Astrocyte (in vitro differentiated cells and primary cell): ENCODE measurements around the gene KLHL26. TPM values are rescaled to one million over a fixed set of nuclear protein-coding genes. Genes with fewer than 3 reads are reported as not detected.
A peak's percentile ranks its signal among the peaks of the same experiment; 100 is the strongest.

ENCODE experiments used
- DNase-seq: peaks from one replicate; pipeline ENCODE4 v3.0.0-alpha.2; 2010; ENCODE audit warnings: low read depth
- FAIRE-seq: peaks from 2 replicates; lab custom pipeline; 2011; peaks lifted over from hg19 to GRCh38; lab: Jason Lieb, UNC
- H2AFZ ChIP-seq: 2 replicates; pipeline ENCODE4 v1.6.0; 2012; ENCODE audit warnings: low read depth, low read length, inconsistent platforms
- H3K27ac ChIP-seq: 2 replicates; pipeline ENCODE4 v1.5.1; 2011; ENCODE audit warnings: low read depth, low read length, inconsistent platforms
- H3K27me3 ChIP-seq: 2 replicates; pipeline ENCODE4 v1.6.0; 2011; ENCODE audit warnings: low read length, inconsistent platforms; ENCODE audit not compliant: insufficient read depth
- H3K36me3 ChIP-seq: 2 replicates; pipeline ENCODE4 v1.5.1; 2011; ENCODE audit warnings: low read length, inconsistent platforms; ENCODE audit not compliant: insufficient read depth
- H3K4me1 ChIP-seq: 2 replicates; pipeline ENCODE4 v1.5.1; 2011; ENCODE audit warnings: low read length, inconsistent platforms; ENCODE audit not compliant: insufficient read depth
- H3K4me2 ChIP-seq: 2 replicates; pipeline ENCODE4 v1.6.0; 2012; ENCODE audit warnings: low read length, inconsistent platforms
- H3K4me3 ChIP-seq: 2 replicates; pipeline ENCODE4 v1.5.1; 2011; ENCODE audit warnings: low read depth, mild to moderate bottlenecking, low read length, inconsistent platforms; ENCODE audit not compliant: insufficient read depth
- H3K79me2 ChIP-seq: 2 replicates; pipeline ENCODE4 v1.6.0; 2012; ENCODE audit warnings: mild to moderate bottlenecking, low read length, inconsistent platforms; ENCODE audit not compliant: insufficient read depth
- H3K9ac ChIP-seq: 2 replicates; pipeline ENCODE4 v1.6.0; 2012; ENCODE audit warnings: mild to moderate bottlenecking, low read length, inconsistent platforms
- H3K9me3 ChIP-seq: 2 replicates; pipeline ENCODE4 v1.5.1; 2012; ENCODE audit warnings: low read depth, mild to moderate bottlenecking, low read length, inconsistent platforms; ENCODE audit not compliant: insufficient read depth
- H4K20me1 ChIP-seq: 2 replicates; pipeline ENCODE4 v1.6.0; 2012; ENCODE audit warnings: low read length, inconsistent platforms; ENCODE audit not compliant: insufficient read depth
- H3K27ac Mint-ChIP-seq: one replicate; pipeline ENCODE4 v1.8.0; 2021; ENCODE audit warnings: mild to moderate bottlenecking, mixed read lengths; ENCODE audit not compliant: unreplicated experiment
- H3K27me3 Mint-ChIP-seq: one replicate; pipeline ENCODE4 v1.8.0; 2021; ENCODE audit warnings: low read depth, mixed read lengths; ENCODE audit not compliant: unreplicated experiment
- H3K36me3 Mint-ChIP-seq: one replicate; pipeline ENCODE4 v1.8.0; 2021; ENCODE audit warnings: low read depth, mixed read lengths; ENCODE audit not compliant: unreplicated experiment
- H3K4me1 Mint-ChIP-seq: one replicate; pipeline ENCODE4 v1.8.0; 2021; ENCODE audit warnings: low read depth, mixed read lengths; ENCODE audit not compliant: unreplicated experiment
- H3K4me3 Mint-ChIP-seq: one replicate; pipeline ENCODE4 v1.8.0; 2021; ENCODE audit warnings: mild to moderate bottlenecking, moderate library complexity, mixed read lengths; ENCODE audit not compliant: unreplicated experiment
- H3K9me3 Mint-ChIP-seq: one replicate; pipeline ENCODE4 v1.8.0; 2021; ENCODE audit warnings: mild to moderate bottlenecking, mixed read lengths; ENCODE audit not compliant: unreplicated experiment
- EZH2 ChIP-seq: IDR thresholded peaks from 2 replicates; pipeline ENCODE4 v1.6.1; 2012; ENCODE audit warnings: mild to moderate bottlenecking, low read length, inconsistent platforms; ENCODE audit not compliant: insufficient read depth
- total RNA-seq: library from RNA; stranded (reverse); gene quantifications from 2 replicates; pipeline ENCODE4 v1.2.1, GENCODE V29; 2021
- TF ChIP-seq, protein P1 (sequence below): IDR thresholded peaks from 2 replicates; pipeline ENCODE4 v1.5.1; 2011; ENCODE audit warnings: low read depth, mild to moderate bottlenecking, inconsistent platforms, low read length, moderate library complexity; ENCODE audit not compliant: insufficient read depth

Gene KLHL26
- total RNA-seq, 1 donor from 2014 or later = 4.4 TPM

DNA sequence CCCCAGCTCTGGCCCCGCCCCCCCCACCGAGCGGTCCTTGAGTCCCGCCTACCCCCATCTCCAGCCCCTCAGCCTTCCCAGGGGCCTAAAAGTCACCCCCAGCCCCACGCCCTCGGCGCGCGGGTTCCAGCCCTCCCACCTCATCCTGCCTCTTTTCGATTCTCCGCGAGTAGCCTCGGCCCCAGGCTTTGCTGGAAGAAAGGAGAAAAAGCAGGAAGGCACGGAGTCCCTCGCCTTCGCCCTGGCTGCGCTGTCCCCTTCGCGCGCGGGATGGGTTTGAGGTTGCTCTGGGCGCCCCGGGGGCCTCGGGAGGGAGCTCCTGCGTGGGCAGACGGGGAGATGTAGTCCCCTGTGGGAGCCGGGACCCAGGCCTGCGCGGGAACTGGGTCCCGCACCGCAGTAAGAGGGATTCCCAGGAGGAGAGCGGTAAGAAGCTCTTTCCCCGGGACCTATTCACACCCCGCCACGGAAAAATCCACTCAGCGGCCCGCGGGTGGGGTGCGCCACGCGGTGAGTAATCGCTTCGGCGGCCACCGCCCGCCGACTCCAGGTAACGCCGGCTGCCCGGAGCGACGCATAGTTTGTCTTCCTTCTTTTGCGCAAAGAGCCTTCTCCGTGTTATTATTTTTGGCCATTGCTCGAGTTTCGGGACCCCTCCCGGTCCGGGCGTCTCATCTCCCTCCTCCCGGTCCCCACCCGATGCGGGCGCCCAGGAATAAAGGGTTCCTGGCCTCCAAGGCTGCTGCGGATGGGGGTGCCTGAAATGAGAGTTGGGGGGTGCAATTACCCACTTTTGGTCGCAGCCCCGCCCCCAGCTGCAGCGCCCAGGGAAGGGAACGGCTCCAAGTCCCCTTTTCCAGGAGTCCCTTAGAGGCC lies 29.4 kb upstream of the KLHL26 start:
- Histone ChIP-seq H3K9me3 (no peaks in the 10 kb centered on the region), H3K79me2 (no peaks in the 10 kb centered on the region), H3K4me3 (no peak overlapping the region), H3K36me3 (no peaks in the 10 kb centered on the region), H3K27ac (no peak overlapping the region), H3K4me2 (peak overlapping the region; percentile 59), H4K20me1 (peaks cover 19% of the 10 kb centered on the region), H3K9ac (no peak overlapping the region), H2AFZ (peak overlapping the region; percentile 26), H3K4me1 (peaks cover 9% of the 10 kb centered on the region), H3K27me3 (peaks cover 60% of the 10 kb centered on the region)
- Mint-ChIP-seq H3K4me1 (peaks cover 9% of the 10 kb centered on the region), H3K4me3 (peak overlapping the region; percentile 62), H3K27me3 (peaks cover 56% of the 10 kb centered on the region), H3K36me3 (peaks cover 3% of the 10 kb centered on the region), H3K9me3 (no peaks in the 10 kb centered on the region), H3K27ac (no peak overlapping the region)
- TF ChIP-seq, protein P1, sequence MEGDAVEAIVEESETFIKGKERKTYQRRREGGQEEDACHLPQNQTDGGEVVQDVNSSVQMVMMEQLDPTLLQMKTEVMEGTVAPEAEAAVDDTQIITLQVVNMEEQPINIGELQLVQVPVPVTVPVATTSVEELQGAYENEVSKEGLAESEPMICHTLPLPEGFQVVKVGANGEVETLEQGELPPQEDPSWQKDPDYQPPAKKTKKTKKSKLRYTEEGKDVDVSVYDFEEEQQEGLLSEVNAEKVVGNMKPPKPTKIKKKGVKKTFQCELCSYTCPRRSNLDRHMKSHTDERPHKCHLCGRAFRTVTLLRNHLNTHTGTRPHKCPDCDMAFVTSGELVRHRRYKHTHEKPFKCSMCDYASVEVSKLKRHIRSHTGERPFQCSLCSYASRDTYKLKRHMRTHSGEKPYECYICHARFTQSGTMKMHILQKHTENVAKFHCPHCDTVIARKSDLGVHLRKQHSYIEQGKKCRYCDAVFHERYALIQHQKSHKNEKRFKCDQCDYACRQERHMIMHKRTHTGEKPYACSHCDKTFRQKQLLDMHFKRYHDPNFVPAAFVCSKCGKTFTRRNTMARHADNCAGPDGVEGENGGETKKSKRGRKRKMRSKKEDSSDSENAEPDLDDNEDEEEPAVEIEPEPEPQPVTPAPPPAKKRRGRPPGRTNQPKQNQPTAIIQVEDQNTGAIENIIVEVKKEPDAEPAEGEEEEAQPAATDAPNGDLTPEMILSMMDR = no peak
- peak; percentile 90 for TF ChIP-seq EZH2
- no peak for DNase-seq
- no peak for FAIRE-seq

DNA sequence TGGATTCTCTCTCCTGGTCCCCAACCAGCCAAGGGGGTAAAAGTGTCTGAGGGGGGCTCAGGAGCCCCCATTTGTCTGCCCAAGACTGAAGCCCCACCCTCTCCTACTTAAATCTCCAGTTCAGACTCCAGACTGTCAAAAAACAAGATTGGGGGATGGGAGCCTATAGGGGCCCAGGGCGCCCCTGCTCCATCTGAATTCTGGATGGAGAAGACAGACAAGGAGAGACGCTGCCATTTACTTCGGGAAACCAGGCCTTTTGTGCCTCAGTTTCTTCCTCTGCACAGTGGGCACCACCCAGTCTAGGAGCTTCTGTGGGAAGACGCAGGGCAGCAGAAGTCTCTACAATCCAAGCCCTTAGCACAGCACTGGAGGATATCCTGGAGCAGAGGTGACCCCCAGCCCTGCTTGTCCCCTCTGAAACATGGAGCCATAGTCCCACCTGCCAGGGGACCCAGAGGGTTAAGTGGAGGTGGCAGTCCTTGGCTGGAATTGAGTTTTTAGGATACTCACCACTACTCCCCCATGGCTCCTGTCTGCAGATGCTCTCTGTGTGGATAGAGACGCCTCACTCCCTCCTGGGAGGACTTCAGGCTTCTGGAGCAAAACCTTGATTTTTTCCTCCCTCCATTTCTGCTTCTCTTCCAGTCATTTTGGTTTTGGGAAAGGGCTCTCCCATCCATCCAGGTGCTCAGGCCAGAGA lies 28.6 kb upstream of the KLHL26 start:
- Mint-ChIP-seq H3K27ac (no peak overlapping the region), H3K36me3 (peaks cover 3% of the 10 kb centered on the region), H3K4me3 (no peak overlapping the region), H3K4me1 (peaks cover 8% of the 10 kb centered on the region), H3K9me3 (no peaks in the 10 kb centered on the region), H3K27me3 (peaks cover 50% of the 10 kb centered on the region)
- H3K4me2 ChIP-seq = peak overlapping the region; percentile 59
- H3K9me3 ChIP-seq = no peaks in the 10 kb centered on the region
- peaks cover 64% of the 10 kb centered on the region for H3K27me3 ChIP-seq
- no peak overlapping the region for H3K4me3 ChIP-seq
- H2AFZ ChIP-seq = no peak overlapping the region
- TF ChIP-seq, protein P1 = no peak
- no peak for TF ChIP-seq EZH2
- H4K20me1 ChIP-seq = peaks cover 19% of the 10 kb centered on the region
- DNase-seq (no peak), FAIRE-seq (no peak)
- no peak overlapping the region for H3K9ac ChIP-seq
- no peak overlapping the region for H3K27ac ChIP-seq
- H3K4me1 ChIP-seq = peaks cover 9% of the 10 kb centered on the region
- no peaks in the 10 kb centered on the region for H3K36me3 ChIP-seq
- H3K79me2 ChIP-seq = no peaks in the 10 kb centered on the region
